HEK293 (cell line): ENCODE data around the gene THUMPD2.

Experiments
- CTCF ChIA-PET: fragments of 350-600 bp; formaldehyde crosslinking; extraction: SDS; loops from one replicate; lab custom pipeline; 2021; ENCODE audit warnings: antibody characterized with exemption; lab: Yijun Ruan, JAX
- POLR2A ChIA-PET: fragments of 300-600 bp; formaldehyde crosslinking; extraction: SDS; loops from one replicate; lab custom pipeline; 2020; ENCODE audit warnings: antibody characterized with exemption, inconsistent platforms; lab: Yijun Ruan, JAX
- H3K27ac ChIP-seq: fragments of 200-500 bp; sonication (Bioruptor generic); 2 replicates; pipeline ENCODE4 v1.5.1; 2014; ENCODE audit warnings: low read depth, low read length, control low read depth, inconsistent platforms; ENCODE audit errors: extremely low read depth
- H3K36me3 ChIP-seq, 2 experiments: fragments of 200-500 bp in 1 of 2; sonication (Bioruptor generic) in 1 of 2; 1 replicate in 1 of 2; 2 replicates in 1 of 2; pipeline ENCODE4 v1.5.1; 2014 to 2017; ENCODE audit warnings: inconsistent platforms in 2 of 2, low read length in 2 of 2; ENCODE audit not compliant: control insufficient read depth in 2 of 2, insufficient read depth in 1 of 2
- H3K4me1 ChIP-seq: fragments of 200-500 bp; sonication (Bioruptor generic); 2 replicates; pipeline ENCODE4 v1.5.1; 2014; ENCODE audit warnings: mild to moderate bottlenecking, low read length, inconsistent platforms; ENCODE audit not compliant: control insufficient read depth, insufficient read depth
- H3K4me3 ChIP-seq: 2 replicates; pipeline ENCODE4 v1.5.1; 2011; ENCODE audit warnings: low read depth, mild to moderate bottlenecking, control low read depth, low read length, moderate library complexity
- H3K9me3 ChIP-seq: fragments of 200-500 bp; sonication (Bioruptor generic); 2 replicates; pipeline ENCODE4 v1.5.1; 2014; ENCODE audit warnings: low read depth, low read length, inconsistent platforms; ENCODE audit not compliant: control insufficient read depth, insufficient read depth
- MYNN ChIP-seq: fragments of 450-650 bp; formaldehyde crosslinking; IDR thresholded peaks from 2 replicates; pipeline ENCODE4 v1.5.1; 2016; ENCODE audit warnings: missing biosample characterization, missing genetic modification characterization, borderline replicate concordance
- PATZ1 ChIP-seq: fragments of 450-650 bp; formaldehyde crosslinking; IDR thresholded peaks from 2 replicates; pipeline ENCODE4 v1.5.1; 2016; ENCODE audit warnings: missing biosample characterization, missing genetic modification characterization
- PRDM1 ChIP-seq: fragments of 450-650 bp; formaldehyde crosslinking; IDR thresholded peaks from 2 replicates; pipeline ENCODE4; 2016; ENCODE audit warnings: missing biosample characterization, missing genetic modification characterization
- SALL2 ChIP-seq: fragments of 450-650 bp; formaldehyde crosslinking; IDR thresholded peaks from 2 replicates; pipeline ENCODE4 v1.5.0; 2017; ENCODE audit warnings: missing biosample characterization, mild to moderate bottlenecking, missing genetic modification characterization, borderline replicate concordance
- SP2 ChIP-seq: fragments of 450-650 bp; formaldehyde crosslinking; IDR thresholded peaks from 2 replicates; pipeline ENCODE4 v1.5.1; 2016; ENCODE audit warnings: missing biosample characterization, missing genetic modification characterization
- ZFP37 ChIP-seq: fragments of 450-650 bp; formaldehyde crosslinking; IDR thresholded peaks from 2 replicates; pipeline ENCODE4 v1.5.1; 2016; ENCODE audit warnings: missing biosample characterization, missing genetic modification characterization
- ZNF37A ChIP-seq: fragments of 450-650 bp; IDR thresholded peaks from 2 replicates; pipeline ENCODE4 v1.5.1; 2018; ENCODE audit warnings: missing biosample characterization, missing genetic modification characterization
- ZNF391 ChIP-seq: fragments of 450-650 bp; formaldehyde crosslinking; IDR thresholded peaks from 2 replicates; pipeline ENCODE4 v1.5.1; 2016; ENCODE audit warnings: low read depth, missing biosample characterization, missing genetic modification characterization, borderline replicate concordance
- ZNF394 ChIP-seq: fragments of 450-650 bp; formaldehyde crosslinking; IDR thresholded peaks from 2 replicates; pipeline ENCODE4 v1.5.1; 2016; ENCODE audit warnings: missing biosample characterization, missing genetic modification characterization, mild to moderate bottlenecking, moderate library complexity, borderline replicate concordance
- ZNF404 ChIP-seq: fragments of 450-650 bp; formaldehyde crosslinking; IDR thresholded peaks from 2 replicates; pipeline ENCODE4 v1.5.1; 2017; ENCODE audit warnings: missing biosample characterization, missing genetic modification characterization
- ZNF449 ChIP-seq: fragments of 450-650 bp; formaldehyde crosslinking; IDR thresholded peaks from 2 replicates; pipeline ENCODE4 v1.5.1; 2017; ENCODE audit warnings: missing biosample characterization, mild to moderate bottlenecking, missing genetic modification characterization, moderate library complexity
- ZNF473 ChIP-seq: fragments of 450-650 bp; formaldehyde crosslinking; IDR thresholded peaks from 2 replicates; pipeline ENCODE4 v1.5.1; 2017; ENCODE audit warnings: missing biosample characterization, missing genetic modification characterization
- ZNF561 ChIP-seq: fragments of 450-650 bp; IDR thresholded peaks from 2 replicates; pipeline ENCODE4 v1.5.1; 2018; ENCODE audit warnings: missing biosample characterization, missing genetic modification characterization, borderline replicate concordance
- ZNF585B ChIP-seq: fragments of 450-650 bp; formaldehyde crosslinking; IDR thresholded peaks from 2 replicates; pipeline ENCODE4 v1.5.1; 2016; ENCODE audit warnings: missing biosample characterization, missing genetic modification characterization
- ZNF776 ChIP-seq: fragments of 450-650 bp; formaldehyde crosslinking; IDR thresholded peaks from 2 replicates; pipeline ENCODE4 v1.5.0; 2017; ENCODE audit warnings: missing biosample characterization, missing genetic modification characterization, borderline replicate concordance
- ZSCAN23 ChIP-seq: fragments of 450-650 bp; formaldehyde crosslinking; IDR thresholded peaks from 2 replicates; pipeline ENCODE4 v1.5.1; 2016; ENCODE audit warnings: missing biosample characterization, missing genetic modification characterization
- TF ChIP-seq, protein P1 (sequence below): fragments of 450-650 bp; formaldehyde crosslinking; IDR thresholded peaks from 2 replicates; pipeline ENCODE4 v1.5.1; 2016; ENCODE audit warnings: missing biosample characterization, missing genetic modification characterization
- TF ChIP-seq, protein P2 (sequence below): fragments of 450-650 bp; formaldehyde crosslinking; IDR thresholded peaks from 2 replicates; pipeline ENCODE4 v1.5.1; 2016; ENCODE audit warnings: missing biosample characterization, missing genetic modification characterization

Gene THUMPD2

DNA sequence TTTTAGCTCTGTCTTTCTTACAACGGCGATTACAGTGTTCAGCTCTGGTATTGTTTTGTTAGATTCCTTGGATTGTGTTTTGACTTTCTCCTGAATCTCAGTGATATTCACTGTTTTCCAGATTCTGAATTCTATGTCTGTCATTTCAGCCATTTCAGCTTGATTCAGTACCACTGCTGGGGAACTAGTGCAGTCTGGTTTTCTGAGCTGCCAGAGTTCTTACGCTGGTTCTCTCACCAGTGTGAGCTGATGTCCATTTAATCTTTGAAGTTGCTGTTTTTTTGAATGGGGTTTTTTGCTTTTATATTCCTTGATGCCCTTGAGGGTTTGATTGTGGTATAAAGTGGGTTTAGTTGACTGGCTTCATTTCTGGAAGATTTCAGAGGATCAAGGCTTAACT is 37.4 kb upstream of the THUMPD2 start:
- Histone ChIP-seq H3K4me3 (no peak overlapping the region), H3K4me1 (no peaks in the 10 kb centered on the region), H3K36me3 (no peaks in the 10 kb centered on the region), H3K9me3 (no peaks in the 10 kb centered on the region), H3K27ac (no peak overlapping the region)
- POLR2A ChIA-PET: interaction anchor here (0.7 kb wide), 1 partner anchor 1740 kb away, joined by 5 read pairs; no protein-coding TSS in a partner anchor
- CTCF ChIA-PET: no interaction called here
- TF ChIP-seq ZNF473 (tag by site-specific recombination) (no peak), SALL2 (no peak), ZNF391 (tag by site-specific recombination) (no peak), MYNN (tag by site-specific recombination) (no peak), ZNF37A (tag by site-specific recombination) (no peak), ZNF404 (no peak), SP2 (no peak), ZSCAN23 (tag by site-specific recombination) (no peak), PATZ1 (tag by site-specific recombination) (no peak), ZNF561 (tag by site-specific recombination) (no peak), ZNF394 (no peak), ZNF585B (tag by site-specific recombination) (no peak), PRDM1 (tag by site-specific recombination) (no peak), ZNF776 (tag by site-specific recombination) (no peak)
- TF ChIP-seq, protein P1, sequence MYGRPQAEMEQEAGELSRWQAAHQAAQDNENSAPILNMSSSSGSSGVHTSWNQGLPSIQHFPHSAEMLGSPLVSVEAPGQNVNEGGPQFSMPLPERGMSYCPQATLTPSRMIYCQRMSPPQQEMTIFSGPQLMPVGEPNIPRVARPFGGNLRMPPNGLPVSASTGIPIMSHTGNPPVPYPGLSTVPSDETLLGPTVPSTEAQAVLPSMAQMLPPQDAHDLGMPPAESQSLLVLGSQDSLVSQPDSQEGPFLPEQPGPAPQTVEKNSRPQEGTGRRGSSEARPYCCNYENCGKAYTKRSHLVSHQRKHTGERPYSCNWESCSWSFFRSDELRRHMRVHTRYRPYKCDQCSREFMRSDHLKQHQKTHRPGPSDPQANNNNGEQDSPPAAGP (tag by site-specific recombination): no peak
- TF ChIP-seq, all 188 proteins: peak for 0

- POLR2A ChIA-PET: no interaction called here
- no peak for TF ChIP-seq ZNF449 (tag by site-specific recombination)
- TF ChIP-seq, protein P2, sequence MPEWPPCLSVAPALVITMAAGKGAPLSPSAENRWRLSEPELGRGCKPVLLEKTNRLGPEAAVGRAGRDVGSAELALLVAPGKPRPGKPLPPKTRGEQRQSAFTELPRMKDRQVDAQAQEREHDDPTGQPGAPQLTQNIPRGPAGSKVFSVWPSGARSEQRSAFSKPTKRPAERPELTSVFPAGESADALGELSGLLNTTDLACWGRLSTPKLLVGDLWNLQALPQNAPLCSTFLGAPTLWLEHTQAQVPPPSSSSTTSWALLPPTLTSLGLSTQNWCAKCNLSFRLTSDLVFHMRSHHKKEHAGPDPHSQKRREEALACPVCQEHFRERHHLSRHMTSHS: no peak
- no peak for TF ChIP-seq ZFP37 (tag by site-specific recombination)
- TF ChIP-seq, all 188 proteins: peak for 0
Measured at GRCh38 chr2:39805936-39806608, 27.0 kb upstream of the THUMPD2 start.

More at GRCh38 chr2:39805936-39806608, 27.0 kb upstream of the THUMPD2 start:
- Histone ChIP-seq H3K36me3 (no peaks in the 10 kb centered on the region), H3K4me1 (no peaks in the 10 kb centered on the region), H3K9me3 (peaks cover 4% of the 10 kb centered on the region; the same call in 1 of the 2 replicates), H3K27ac (no peak overlapping the region), H3K4me3 (no peak overlapping the region)
- CTCF ChIA-PET: no interaction called here
